GM12878 (cell line): ENCODE measurements around the gene GRIP2.

Experiments
- BCL3 ChIP-seq: IDR thresholded peaks from 2 replicates; pipeline ENCODE4 v1.6.1; 2011; ENCODE audit warnings: borderline replicate concordance, low read depth, mild to moderate bottlenecking, moderate library complexity, low read length; ENCODE audit not compliant: insufficient read depth, poor library complexity, severe bottlenecking
- CTCF ChIP-seq, 3 experiments: IDR thresholded peaks in 2 of 3; conservative IDR thresholded peaks in 1 of 3; 2 replicates each; pipeline ENCODE4 v1.5.1; 2011; ENCODE audit warnings: low read depth in 3 of 3, low read length in 3 of 3, mild to moderate bottlenecking in 3 of 3, control low read depth in 2 of 3, moderate library complexity in 2 of 3, inconsistent platforms in 1 of 3, mixed read lengths in 1 of 3; ENCODE audit not compliant: control insufficient read depth in 2 of 3, insufficient read depth in 1 of 3; ENCODE audit errors: extremely low read depth in 1 of 3
- ESRRA ChIP-seq: IDR thresholded peaks from 2 replicates; pipeline ENCODE4 v1.6.1; 2012; ENCODE audit warnings: mild to moderate bottlenecking, low read length, improper control_type of control experiment
- FOS ChIP-seq: IDR thresholded peaks from 3 replicates; pipeline ENCODE4 v1.6.1; 2011; ENCODE audit warnings: borderline replicate concordance; ENCODE audit not compliant: insufficient read length; ENCODE audit errors: extremely low read depth
- FOXM1 ChIP-seq: IDR thresholded peaks from 2 replicates; pipeline ENCODE4 v1.6.1; 2012; ENCODE audit warnings: low read depth, mild to moderate bottlenecking, inconsistent platforms, low read length, moderate library complexity
- MEF2B ChIP-seq: fragments of 450-650 bp; IDR thresholded peaks from 2 replicates; pipeline ENCODE4 v1.6.1; 2018; ENCODE audit warnings: mild to moderate bottlenecking, moderate library complexity; ENCODE audit not compliant: partially characterized antibody, poor library complexity, severe bottlenecking
- RELB ChIP-seq: fragments of 450-650 bp; IDR thresholded peaks from 2 replicates; pipeline ENCODE4 v1.6.1; 2017; ENCODE audit warnings: low read depth, mild to moderate bottlenecking, moderate library complexity
- SIN3A ChIP-seq: IDR thresholded peaks from 2 replicates; pipeline ENCODE4 v1.6.1; 2012; ENCODE audit warnings: low read depth, low read length, improper control_type of control experiment
- USF1 ChIP-seq: IDR thresholded peaks from 2 replicates; pipeline ENCODE4 v1.6.1; 2011; ENCODE audit warnings: borderline replicate concordance, low read depth, mild to moderate bottlenecking, moderate library complexity, mixed read lengths, low read length; ENCODE audit not compliant: insufficient read depth; ENCODE audit errors: extremely low read length
- YY1 ChIP-seq: IDR thresholded peaks from 2 replicates; pipeline ENCODE4 v1.6.1; 2011; ENCODE audit warnings: low read depth, mild to moderate bottlenecking, low read length

- TF ChIP-seq CTCF (IDR thresholded peaks at IDR 0.05 in 2 of 3, conservative IDR thresholded peaks at IDR 0.05 in 1 of 3; ENCODE audit: control insufficient read depth in 2 of 3, extremely low read depth in 1 of 3, insufficient read depth in 1 of 3, low read depth in 3 of 3, low read length in 3 of 3) (no peak), USF1 (no peak), SIN3A (no peak), BCL3 (no peak), RELB (no peak), YY1 (no peak), FOXM1 (no peak), MEF2B (no peak), ESRRA (no peak), FOS (no peak)
Observed at GRCh38 chr3:14441240-14441919, 98.8 kb downstream of the GRIP2 start.
